ENCODE results near the gene COL4A5. TPM values are rescaled to one million over a fixed set of nuclear protein-coding genes. Genes with fewer than 3 reads are reported as not detected.

Gene COL4A5
- total RNA-seq, 1 experiment from 2014 or later: 138 TPM

- intact Hi-C loops (cut with micrococcal nuclease): loop anchor here (2.0 to 5.0 kb wide), 3 partner anchors 41 to 171 kb away; partner anchors contain the start of genes COL4A5 and COL4A6
- H3K4me3 Mint-ChIP-seq (ENCODE audit: unreplicated experiment): peak overlapping the region; percentile 60
- peaks cover 3% of the 10 kb centered on the region for H3K27me3 Mint-ChIP-seq (ENCODE audit: insufficient read depth, unreplicated experiment)
- H3K4me1 Mint-ChIP-seq (ENCODE audit: insufficient read depth, unreplicated experiment): peaks cover 54% of the 10 kb centered on the region
- BruUV-seq (replicated peaks): TSS peak; percentile 77
- TF ChIP-seq CTCF (IDR thresholded peaks at IDR 0.05; ENCODE audit: unreplicated experiment): no peak
- no peaks in the 10 kb centered on the region for H3K36me3 Mint-ChIP-seq (ENCODE audit: insufficient read depth, unreplicated experiment)
- ChIA-PET CTCF (interaction anchor here (0.7 to 1.4 kb wide), 4 partner anchors 20 to 174 kb away, joined by 3 read pairs; partner anchors contain the start of gene COL4A5), POLR2A (interaction anchor here (0.6 to 4.3 kb wide), 23 partner anchors 9 to 167 kb away, joined by 3 to 152 read pairs (median 4); partner anchors contain the start of genes COL4A5 and COL4A6)
- H3K27ac Mint-ChIP-seq (ENCODE audit: low read depth, unreplicated experiment): peak overlapping the region; percentile 82
- H3K9me3 Mint-ChIP-seq (ENCODE audit: unreplicated experiment): no peaks in the 10 kb centered on the region
- DNase-seq (ENCODE audit: unreplicated experiment): peak; percentile 84
These were observed 41.8 kb upstream of the COL4A5 start for GRCh38 chrX:108397627-108398391.

- intact Hi-C loops (cut with micrococcal nuclease): loop anchor here (2.0 to 5.0 kb wide), 3 partner anchors 39 to 172 kb away; partner anchors contain the start of genes COL4A5 and COL4A6
- BruUV-seq (replicated peaks): no TSS peak
- peaks cover 65% of the 10 kb centered on the region for H3K4me1 Mint-ChIP-seq (ENCODE audit: insufficient read depth, unreplicated experiment)
- POLR2A ChIA-PET: interaction anchor here (0.7 to 5.5 kb wide), 11 partner anchors 21 to 1895 kb away, joined by 3 to 106 read pairs (median 5); partner anchors contain the start of genes ATG4A, COL4A5, COL4A6 and PSMD10
- H3K4me3 Mint-ChIP-seq (ENCODE audit: unreplicated experiment): peak overlapping the region; percentile 57
- TF ChIP-seq CTCF (IDR thresholded peaks at IDR 0.05; ENCODE audit: unreplicated experiment): no peak
- DNase-seq (ENCODE audit: unreplicated experiment): peak; percentile 90
- H3K9me3 Mint-ChIP-seq (ENCODE audit: unreplicated experiment): no peaks in the 10 kb centered on the region
- H3K27ac Mint-ChIP-seq (ENCODE audit: low read depth, unreplicated experiment): peak overlapping the region; percentile 82
- peaks cover 21% of the 10 kb centered on the region for H3K27me3 Mint-ChIP-seq (ENCODE audit: insufficient read depth, unreplicated experiment)
- CTCF ChIA-PET: interaction anchor here (1.0 kb wide), 1 partner anchor 175 kb away, joined by 4 read pairs; no protein-coding TSS in a partner anchor
- no peaks in the 10 kb centered on the region for H3K36me3 Mint-ChIP-seq (ENCODE audit: insufficient read depth, unreplicated experiment)
These were observed 40.0 kb upstream of the COL4A5 start for GRCh38 chrX:108399418-108400165.

- peaks cover 23% of the 10 kb centered on the region for H3K36me3 Mint-ChIP-seq (ENCODE audit: insufficient read depth, unreplicated experiment)
- peaks cover 6% of the 10 kb centered on the region for H3K4me1 Mint-ChIP-seq (ENCODE audit: insufficient read depth, unreplicated experiment)
- POLR2A ChIA-PET: interaction anchor here (0.7 to 1.1 kb wide), 4 partner anchors 9 to 24 kb away, joined by 3 to 4 read pairs (median 3); no protein-coding TSS in a partner anchor
- intact Hi-C loops (cut with micrococcal nuclease): no loop called here
- no peak for TF ChIP-seq CTCF (IDR thresholded peaks at IDR 0.05; ENCODE audit: unreplicated experiment)
- no peaks in the 10 kb centered on the region for H3K9me3 Mint-ChIP-seq (ENCODE audit: unreplicated experiment)
- H3K4me3 Mint-ChIP-seq (ENCODE audit: unreplicated experiment): no peak overlapping the region
- H3K27ac Mint-ChIP-seq (ENCODE audit: low read depth, unreplicated experiment): no peak overlapping the region
- peaks cover 45% of the 10 kb centered on the region for H3K27me3 Mint-ChIP-seq (ENCODE audit: insufficient read depth, unreplicated experiment)
- BruUV-seq (replicated peaks): no TSS peak
- CTCF ChIA-PET: no interaction called here
- DNase-seq (ENCODE audit: unreplicated experiment): no peak
These were observed 26.9 kb upstream of the COL4A5 start for GRCh38 chrX:108412783-108413182.

GRCh38 chrX:108415146-108415545, 24.5 kb upstream of the COL4A5 start:
- ChIA-PET POLR2A (no interaction called here), CTCF (interaction anchor here (0.6 kb wide), 1 partner anchor 1070 kb away, joined by 3 read pairs; no protein-coding TSS in a partner anchor)
- H3K36me3 Mint-ChIP-seq (ENCODE audit: insufficient read depth, unreplicated experiment): peaks cover 18% of the 10 kb centered on the region
- H3K9me3 Mint-ChIP-seq (ENCODE audit: unreplicated experiment): no peaks in the 10 kb centered on the region
- no TSS peak for BruUV-seq (replicated peaks)
- no peak overlapping the region for H3K4me3 Mint-ChIP-seq (ENCODE audit: unreplicated experiment)
- no peak overlapping the region for H3K27ac Mint-ChIP-seq (ENCODE audit: low read depth, unreplicated experiment)
- peaks cover 54% of the 10 kb centered on the region for H3K27me3 Mint-ChIP-seq (ENCODE audit: insufficient read depth, unreplicated experiment)
- intact Hi-C loops (cut with micrococcal nuclease): no loop called here
- peaks cover 6% of the 10 kb centered on the region for H3K4me1 Mint-ChIP-seq (ENCODE audit: insufficient read depth, unreplicated experiment)
- DNase-seq (ENCODE audit: unreplicated experiment): no peak
- TF ChIP-seq CTCF (IDR thresholded peaks at IDR 0.05; ENCODE audit: unreplicated experiment): no peak

All from MCF 10A (cell line).